Sigmoid colon (tissue), 7 donors: ENCODE results near the gene EMP3. TPM values are rescaled to one million over a fixed set of nuclear protein-coding genes. Genes with fewer than 3 reads are reported as not detected.
"Not testable (repeated sequence)": the region's sequence is repeated elsewhere in the genome, so short reads cannot be mapped to it uniquely, and the experiment has no call there.

ENCODE experiments used
- DNase-seq: peaks from one replicate; pipeline ENCODE4 v3.0.0-alpha.2; 2019
- H3K27ac ChIP-seq, 4 donors: fragments of 200-600 bp; sonication (generic); one replicate each; pipeline ENCODE4 v1.5.1; 2016 to 2019; ENCODE audit warnings: mild to moderate bottlenecking in 1 of 4
- H3K27me3 ChIP-seq, 3 donors: fragments of 200-600 bp; sonication (generic); one replicate each; pipeline ENCODE4 v1.5.1; 2019; ENCODE audit warnings: mild to moderate bottlenecking in 1 of 3
- H3K36me3 ChIP-seq, 4 donors: fragments of 200-600 bp; sonication (generic); one replicate each; pipeline ENCODE4 v1.5.1; 2016 to 2019
- H3K4me1 ChIP-seq, 4 donors: fragments of 200-600 bp; sonication (generic); one replicate each; pipeline ENCODE4 v1.5.1; 2017 to 2019
- H3K4me3 ChIP-seq, 4 donors: fragments of 200-600 bp; sonication (generic); one replicate each; pipeline ENCODE4 v1.5.1; 2017 to 2019; ENCODE audit warnings: mild to moderate bottlenecking in 2 of 4, moderate library complexity in 1 of 4
- H3K9me3 ChIP-seq, 4 donors: fragments of 200-600 bp in 3 of 4; sonication (generic) in 3 of 4; one replicate each; pipeline versions ENCODE4 v1.5.1 to v1.6.1; 2013 to 2019
- EP300 ChIP-seq, 4 donors: sonication (generic); formaldehyde crosslinking; IDR thresholded peaks; one replicate each; pipeline ENCODE4 v1.6.1; 2017; ENCODE audit warnings: antibody characterized with exemption in 4 of 4
- POLR2A ChIP-seq, 2 donors: fragments of 450-650 bp; IDR thresholded peaks; one replicate each; pipeline ENCODE4 v1.6.1; 2016; ENCODE audit warnings: antibody characterized with exemption in 2 of 2, mild to moderate bottlenecking in 2 of 2, moderate library complexity in 2 of 2
- POLR2AphosphoS5 ChIP-seq, 4 donors: sonication (generic); formaldehyde crosslinking; IDR thresholded peaks; one replicate each; pipeline ENCODE4 v1.6.1; 2017; ENCODE audit warnings: antibody characterized with exemption in 4 of 4
- WGBS, 2 donors: extraction: QIAGEN DNeasy Blood & Tissue Kit; methylation state at CpG; one replicate each; pipeline ENCODE4 v1.1.7; 2013; 5-methylcytosine and 5-hydroxymethylcytosine counted together
- intact Hi-C: fragments of 100-400 bp; cut with DNase I; formaldehyde crosslinking; loops from one replicate; pipeline ENCODE4 v1.15.1; 2023
- polyA plus RNA-seq, 3 donors: library from polyadenylated mRNA; stranded (reverse); fragments of 200-250 nt; gene quantifications; one replicate each; pipeline ENCODE4 v1.2.3, GENCODE V29; 2013
- total RNA-seq, 4 donors: library from RNA; depleted of rRNA; stranded (reverse); fragments of >200 nt; gene quantifications; one replicate each; pipeline ENCODE4 v1.1.0, GENCODE V29; 2016
- TF ChIP-seq, protein P1 (sequence below), 4 experiments: fragments of 450-650 bp in 3 of 4; fragments of 200-600 bp in 1 of 4; IDR thresholded peaks; one replicate each; pipeline ENCODE4 v1.5.1; 2016 to 2019; ENCODE audit warnings: antibody characterized with exemption in 4 of 4, mild to moderate bottlenecking in 3 of 4, moderate library complexity in 2 of 4
- donor health status: healthy with polysubstance abuse.
- donor health status: Bipolar disorder and iron deficiency.
- donor health status: healthy.

Gene EMP3
- total and polyA plus RNA-seq, 7 donors, result 21.7 to 77.1 (median 60.4) TPM

DNA sequence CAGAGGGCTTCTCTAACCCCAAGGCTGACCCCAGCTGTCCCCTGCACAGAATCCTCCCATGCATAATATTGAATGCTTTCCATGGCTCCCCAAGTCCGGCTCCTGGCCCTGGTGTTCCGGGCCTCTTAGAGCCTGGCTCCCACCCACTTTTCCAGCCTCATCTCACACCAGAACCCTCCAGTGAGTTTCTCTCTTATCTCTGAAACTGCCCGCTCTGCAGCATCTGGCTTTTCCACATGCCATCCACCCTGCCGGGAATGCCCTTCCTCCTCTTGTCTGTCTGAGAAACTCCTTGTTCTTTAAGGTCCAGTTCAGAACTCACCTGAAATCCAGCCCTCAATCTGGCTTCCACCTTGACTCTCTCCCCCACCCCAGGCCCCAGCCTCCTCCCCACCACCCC lies 45.6 kb downstream of the EMP3 start:
- 78 to 91% methylated on average over 4 of the region's 4 CpGs for WGBS, 2 donors

DNA sequence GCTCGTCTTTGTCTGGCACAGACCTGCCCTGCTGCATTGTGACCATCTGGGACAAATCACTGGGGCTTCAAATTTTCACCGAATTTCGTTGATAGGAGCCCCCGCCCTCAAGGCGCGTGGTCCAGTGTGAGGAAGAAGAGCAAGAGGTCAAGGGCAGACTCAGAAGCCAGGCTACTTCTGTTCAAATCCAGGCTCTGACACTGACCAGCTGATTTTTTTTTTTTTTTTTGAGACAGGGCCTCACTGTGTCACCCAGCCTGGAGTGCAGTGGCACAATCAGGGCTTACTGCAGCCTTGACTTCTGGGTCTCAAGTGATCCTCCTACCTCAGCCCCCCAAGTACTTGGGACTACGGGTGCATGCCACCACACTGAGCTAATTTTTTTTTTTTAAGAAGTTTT lies 46.0 kb downstream of the EMP3 start:
- intact Hi-C loops, result no loop called here
- 82 to 84% methylated on average over 7 of the region's 7 CpGs for WGBS, 2 donors
- Histone ChIP-seq H3K4me3 (no peak overlapping the region), H3K9me3 (no peaks in the 10 kb centered on the region), H3K27me3 (no peaks in the 10 kb centered on the region), H3K4me1 (no peaks in the 10 kb centered on the region), H3K27ac (no peak overlapping the region), H3K36me3 (no peaks in the 10 kb centered on the region)
- DNase-seq, result no peak
- TF ChIP-seq POLR2A (IDR thresholded peaks at IDR 0.05) (no peak), POLR2AphosphoS5 (IDR thresholded peaks at IDR 0.05) (no peak), EP300 (IDR thresholded peaks at IDR 0.05) (no peak)
- TF ChIP-seq, protein P1, sequence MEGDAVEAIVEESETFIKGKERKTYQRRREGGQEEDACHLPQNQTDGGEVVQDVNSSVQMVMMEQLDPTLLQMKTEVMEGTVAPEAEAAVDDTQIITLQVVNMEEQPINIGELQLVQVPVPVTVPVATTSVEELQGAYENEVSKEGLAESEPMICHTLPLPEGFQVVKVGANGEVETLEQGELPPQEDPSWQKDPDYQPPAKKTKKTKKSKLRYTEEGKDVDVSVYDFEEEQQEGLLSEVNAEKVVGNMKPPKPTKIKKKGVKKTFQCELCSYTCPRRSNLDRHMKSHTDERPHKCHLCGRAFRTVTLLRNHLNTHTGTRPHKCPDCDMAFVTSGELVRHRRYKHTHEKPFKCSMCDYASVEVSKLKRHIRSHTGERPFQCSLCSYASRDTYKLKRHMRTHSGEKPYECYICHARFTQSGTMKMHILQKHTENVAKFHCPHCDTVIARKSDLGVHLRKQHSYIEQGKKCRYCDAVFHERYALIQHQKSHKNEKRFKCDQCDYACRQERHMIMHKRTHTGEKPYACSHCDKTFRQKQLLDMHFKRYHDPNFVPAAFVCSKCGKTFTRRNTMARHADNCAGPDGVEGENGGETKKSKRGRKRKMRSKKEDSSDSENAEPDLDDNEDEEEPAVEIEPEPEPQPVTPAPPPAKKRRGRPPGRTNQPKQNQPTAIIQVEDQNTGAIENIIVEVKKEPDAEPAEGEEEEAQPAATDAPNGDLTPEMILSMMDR (IDR thresholded peaks at IDR 0.05), result no peak

More for the DNA sequence above, 45.6 kb downstream of the EMP3 start:
- Histone ChIP-seq H3K27ac (no peak overlapping the region), H3K4me1 (no peaks in the 10 kb centered on the region), H3K4me3 (no peak overlapping the region), H3K36me3 (no peaks in the 10 kb centered on the region), H3K9me3 (no peaks in the 10 kb centered on the region), H3K27me3 (no peaks in the 10 kb centered on the region)
- no peak for DNase-seq
- intact Hi-C loops, result no loop called here
- TF ChIP-seq POLR2AphosphoS5 (IDR thresholded peaks at IDR 0.05), result no peak

DNA sequence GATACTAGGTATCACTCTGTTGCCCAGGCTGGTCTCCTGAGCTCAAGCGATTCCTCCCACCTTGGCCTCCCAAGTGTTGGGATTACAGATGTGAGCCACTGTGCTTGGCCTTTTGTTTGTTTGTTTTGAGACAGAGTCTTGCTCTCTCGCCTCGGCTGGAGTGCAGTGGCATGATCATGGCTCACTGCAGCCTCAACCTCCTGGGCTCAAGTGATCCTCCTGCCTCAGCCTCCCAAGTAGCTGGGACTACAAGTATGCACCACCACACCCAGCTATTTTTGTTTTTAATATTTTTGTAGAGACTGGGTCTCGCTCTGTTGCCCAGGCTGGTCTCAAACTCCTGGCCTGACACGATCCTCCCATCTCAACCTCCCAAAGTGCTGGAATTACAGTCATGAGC lies 46.4 kb downstream of the EMP3 start:
- 88 to 94% methylated on average over 5 of the region's 5 CpGs for WGBS, 2 donors
- H3K27ac ChIP-seq, H3K27me3 ChIP-seq, H3K4me1 ChIP-seq, intact Hi-C loops, DNase-seq, H3K4me3 ChIP-seq, H3K36me3 ChIP-seq, H3K9me3 ChIP-seq: not testable (repeated sequence)

DNA sequence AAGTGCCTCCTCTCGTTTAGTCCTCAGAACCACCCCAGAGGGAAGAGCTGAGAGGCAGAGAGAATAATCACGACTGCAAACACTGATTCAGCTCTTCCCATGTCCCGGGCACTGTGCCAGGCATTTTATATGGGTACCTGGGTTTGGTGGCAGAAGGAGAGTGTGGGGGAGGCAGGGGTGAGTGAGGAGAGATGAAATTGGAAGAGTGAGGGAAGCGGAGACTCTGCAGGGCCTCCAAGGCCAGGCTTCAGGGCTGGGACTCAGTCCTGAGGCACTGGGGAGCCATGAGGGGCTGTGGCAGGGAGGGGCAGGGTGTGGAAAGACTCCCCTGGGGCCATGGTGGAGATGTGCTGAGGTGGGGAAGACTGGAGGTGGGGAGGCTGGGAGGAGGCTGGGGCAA lies 47.6 kb downstream of the EMP3 start:
- H3K4me3 ChIP-seq, result no peak overlapping the region
- no peak overlapping the region for H3K27ac ChIP-seq
- TF ChIP-seq EP300 (IDR thresholded peaks at IDR 0.05), result no peak
- TF ChIP-seq POLR2A (IDR thresholded peaks at IDR 0.05), result no peak
- no peak for TF ChIP-seq POLR2AphosphoS5 (IDR thresholded peaks at IDR 0.05)
- TF ChIP-seq, protein P1 (IDR thresholded peaks at IDR 0.05), result no peak
- H3K36me3 ChIP-seq, result no peaks in the 10 kb centered on the region
- no peaks in the 10 kb centered on the region for H3K4me1 ChIP-seq
- intact Hi-C loops, result no loop called here
- no peaks in the 10 kb centered on the region for H3K9me3 ChIP-seq
- 18 to 61% methylated on average over 4 of the region's 4 CpGs for WGBS, 2 donors
- no peaks in the 10 kb centered on the region for H3K27me3 ChIP-seq
- no peak for DNase-seq

DNA sequence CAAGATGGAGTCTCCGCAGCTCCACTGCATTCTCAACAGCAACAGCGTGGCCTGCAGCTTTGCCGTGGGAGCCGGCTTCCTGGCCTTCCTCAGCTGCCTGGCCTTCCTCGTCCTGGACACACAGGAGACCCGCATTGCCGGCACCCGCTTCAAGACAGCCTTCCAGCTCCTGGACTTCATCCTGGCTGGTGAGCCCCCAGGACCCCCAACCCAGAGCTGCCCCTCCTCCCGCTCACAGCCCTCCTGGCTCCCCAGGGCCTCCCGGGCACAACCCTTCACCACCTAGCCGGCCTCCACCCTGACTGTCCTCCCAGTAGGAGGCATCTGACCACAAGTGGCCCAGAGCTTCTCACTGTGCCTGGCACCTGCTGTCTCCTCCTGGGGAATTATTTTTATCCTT lies 48.2 kb downstream of the EMP3 start:
- intact Hi-C loops, result no loop called here
- no peak overlapping the region for H3K27ac ChIP-seq
- no peak for DNase-seq
- no peaks in the 10 kb centered on the region for H3K27me3 ChIP-seq
- no peaks in the 10 kb centered on the region for H3K9me3 ChIP-seq
- no peak for TF ChIP-seq EP300 (IDR thresholded peaks at IDR 0.05)
- TF ChIP-seq, protein P1 (IDR thresholded peaks at IDR 0.05), result no peak
- TF ChIP-seq POLR2A (IDR thresholded peaks at IDR 0.05), result no peak
- TF ChIP-seq POLR2AphosphoS5 (IDR thresholded peaks at IDR 0.05), result no peak
- H3K36me3 ChIP-seq, result no peaks in the 10 kb centered on the region
- no peaks in the 10 kb centered on the region for H3K4me1 ChIP-seq
- WGBS, 2 donors, result 95% methylated on average over 11 of the region's 11 CpGs
- no peak overlapping the region for H3K4me3 ChIP-seq

DNA sequence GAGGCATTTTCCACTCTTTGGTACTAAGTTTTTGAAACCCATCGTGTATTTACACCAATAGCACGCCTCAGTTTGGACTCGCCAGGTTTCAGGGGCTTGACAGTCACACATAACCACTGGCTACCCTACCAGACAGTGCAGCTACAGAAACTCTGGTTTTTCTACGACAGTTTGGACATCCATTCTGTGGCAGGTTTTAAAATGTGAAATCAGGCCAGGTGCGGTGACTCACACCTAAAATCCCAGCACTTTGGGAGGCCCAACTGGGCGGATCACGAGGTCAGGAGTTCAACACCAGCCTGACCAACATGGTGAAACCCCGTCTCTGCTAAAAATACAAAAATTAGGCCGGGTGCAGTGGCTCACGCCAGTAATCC lies 52.8 kb downstream of the EMP3 start:
- 89 to 92% methylated on average over 10 of the region's 10 CpGs for WGBS, 2 donors
- Histone ChIP-seq H3K27ac (no peak overlapping the region), H3K36me3 (peaks cover 0 to 24% (median 6%) of the 10 kb centered on the region in 4 donors), H3K4me1 (no peaks in the 10 kb centered on the region), H3K4me3 (no peak overlapping the region), H3K9me3 (no peaks in the 10 kb centered on the region), H3K27me3 (no peaks in the 10 kb centered on the region)
- TF ChIP-seq POLR2A (IDR thresholded peaks at IDR 0.05), result no peak
- no peak for TF ChIP-seq POLR2AphosphoS5 (IDR thresholded peaks at IDR 0.05)
- TF ChIP-seq, protein P1 (IDR thresholded peaks at IDR 0.05), result no peak
- TF ChIP-seq EP300 (IDR thresholded peaks at IDR 0.05), result no peak
- DNase-seq, result no peak
- intact Hi-C loops, result no loop called here
